SIG-M5 (cell line): ENCODE results near the gene TRAF7.
"Not testable (repeated sequence)": the region's sequence is repeated elsewhere in the genome, so short reads cannot be mapped to it uniquely, and the experiment has no call there.

Source experiments
- DNase-seq: peaks from one replicate; lab custom pipeline; 2025; lab: John Stamatoyannopoulos, UW

Gene TRAF7

DNA sequence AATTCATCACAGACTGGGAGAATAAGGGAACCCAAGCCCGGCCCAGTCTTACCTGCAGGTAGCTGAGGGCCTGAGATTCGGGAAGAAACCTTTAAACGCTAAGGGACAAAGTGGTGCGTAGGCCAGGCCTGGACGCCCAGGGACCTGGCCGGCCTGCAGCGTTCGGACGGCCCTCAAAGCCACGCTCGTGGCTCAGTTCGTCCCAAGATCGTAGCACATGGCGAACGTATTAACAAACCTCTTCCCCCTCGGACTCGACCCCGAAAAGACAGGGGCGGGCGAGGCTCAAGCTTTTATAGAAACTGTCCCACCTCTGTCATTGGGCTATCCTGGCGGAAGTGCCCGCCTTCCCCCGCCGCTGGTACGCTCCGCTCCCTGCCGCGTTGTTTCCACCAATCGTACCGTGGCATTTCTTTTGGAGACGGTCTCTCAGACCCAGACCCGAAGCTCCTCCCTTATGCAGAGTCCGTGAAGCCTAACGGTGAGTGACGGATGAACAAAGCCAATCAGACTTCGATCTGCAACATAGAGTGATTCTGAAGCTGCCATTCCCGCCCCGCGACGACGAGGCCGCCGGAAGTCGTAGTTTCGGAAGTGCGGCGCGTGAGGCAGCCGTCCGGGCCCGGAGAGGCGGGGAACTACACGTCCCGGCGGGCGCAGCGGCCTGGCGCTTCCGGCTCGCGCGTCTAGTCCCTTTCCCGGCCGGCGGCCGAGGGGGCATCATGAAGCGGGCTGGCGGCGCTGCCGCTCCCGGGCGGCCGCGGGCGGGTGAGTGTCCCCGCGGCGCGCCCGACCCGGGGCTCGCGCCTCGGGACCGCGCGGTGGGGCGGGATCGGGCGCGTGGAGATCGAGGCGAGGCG is at the start of gene TRAF7:
TSS of gene TRAF7 (plus strand) at position 692 of the 860 bp plus-strand sequence. CDS start 8,139 bp downstream, outside the sequence.
- peak; percentile 97 for DNase-seq

DNA sequence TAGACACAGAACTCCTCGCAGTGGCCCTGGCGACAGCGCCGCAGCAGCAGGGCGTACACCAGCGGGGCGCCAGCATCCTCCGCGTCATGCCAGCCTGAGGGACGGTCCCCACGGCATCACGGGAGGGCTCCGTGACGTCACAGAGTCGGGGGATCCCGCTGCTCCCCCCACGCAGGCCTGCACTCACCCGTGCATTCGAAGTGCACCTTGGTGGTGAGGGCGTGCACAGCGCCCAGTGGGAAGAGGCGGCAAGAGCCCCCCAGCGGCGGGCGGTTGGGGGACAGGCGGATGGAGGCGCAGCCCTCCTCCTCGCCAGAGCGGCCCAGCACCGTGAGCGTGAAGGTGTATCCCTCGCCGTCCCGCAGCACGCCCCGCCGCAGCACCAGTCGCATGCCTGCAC is 49.4 kb upstream of the TRAF7 start:
- DNase-seq, result not testable (repeated sequence)

DNA sequence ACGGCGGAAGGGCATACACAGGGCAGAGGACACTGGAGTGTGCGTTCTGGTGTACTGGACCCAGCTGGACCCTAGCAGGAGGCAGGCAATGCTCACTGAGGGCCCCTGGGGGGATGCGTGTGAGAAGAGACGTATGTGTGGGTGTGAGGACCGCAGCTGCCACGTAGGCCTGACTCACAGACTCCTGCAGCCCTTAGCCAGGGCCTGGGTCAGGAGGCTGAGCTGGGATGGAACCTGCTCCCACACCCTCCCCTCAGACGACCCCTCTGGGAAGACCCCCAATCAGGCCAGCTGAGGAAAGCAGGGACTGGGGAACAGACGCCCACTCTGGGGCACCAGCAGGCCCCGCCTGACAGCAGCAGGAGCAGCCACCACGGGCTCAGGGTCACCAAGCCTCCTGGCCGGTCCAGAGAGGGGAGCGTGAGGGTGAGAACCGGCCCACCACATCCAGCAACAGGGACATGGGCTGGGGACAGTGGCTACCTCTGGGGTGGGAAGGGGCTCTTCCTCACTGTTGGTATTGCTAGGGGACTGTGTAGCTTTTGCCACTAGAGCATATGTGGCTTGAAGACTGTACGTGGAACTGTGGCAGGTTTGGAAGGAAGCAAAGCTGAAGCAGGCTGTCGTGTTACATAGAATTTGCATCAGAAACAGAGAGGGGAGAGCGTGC is 48.3 kb upstream of the TRAF7 start:
- not testable (repeated sequence) for DNase-seq

DNA sequence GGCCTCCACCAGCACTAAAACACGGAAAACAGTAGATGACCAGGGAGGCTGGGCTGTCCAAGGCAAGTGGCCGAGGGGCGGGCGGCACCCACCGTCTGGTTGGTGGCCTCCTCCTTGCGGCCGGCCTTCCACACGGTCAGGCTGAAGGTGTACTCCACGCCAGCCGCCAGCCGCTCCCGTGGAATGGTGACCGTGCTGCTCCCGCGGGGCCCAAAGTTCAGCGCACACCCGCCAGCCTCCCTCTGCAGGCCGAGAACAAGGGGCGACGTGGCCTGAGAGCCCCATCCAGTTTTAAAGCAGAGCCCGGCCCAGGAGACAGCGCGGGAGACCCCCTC is 47.8 kb upstream of the TRAF7 start:
- DNase-seq, result not testable (repeated sequence)

DNA sequence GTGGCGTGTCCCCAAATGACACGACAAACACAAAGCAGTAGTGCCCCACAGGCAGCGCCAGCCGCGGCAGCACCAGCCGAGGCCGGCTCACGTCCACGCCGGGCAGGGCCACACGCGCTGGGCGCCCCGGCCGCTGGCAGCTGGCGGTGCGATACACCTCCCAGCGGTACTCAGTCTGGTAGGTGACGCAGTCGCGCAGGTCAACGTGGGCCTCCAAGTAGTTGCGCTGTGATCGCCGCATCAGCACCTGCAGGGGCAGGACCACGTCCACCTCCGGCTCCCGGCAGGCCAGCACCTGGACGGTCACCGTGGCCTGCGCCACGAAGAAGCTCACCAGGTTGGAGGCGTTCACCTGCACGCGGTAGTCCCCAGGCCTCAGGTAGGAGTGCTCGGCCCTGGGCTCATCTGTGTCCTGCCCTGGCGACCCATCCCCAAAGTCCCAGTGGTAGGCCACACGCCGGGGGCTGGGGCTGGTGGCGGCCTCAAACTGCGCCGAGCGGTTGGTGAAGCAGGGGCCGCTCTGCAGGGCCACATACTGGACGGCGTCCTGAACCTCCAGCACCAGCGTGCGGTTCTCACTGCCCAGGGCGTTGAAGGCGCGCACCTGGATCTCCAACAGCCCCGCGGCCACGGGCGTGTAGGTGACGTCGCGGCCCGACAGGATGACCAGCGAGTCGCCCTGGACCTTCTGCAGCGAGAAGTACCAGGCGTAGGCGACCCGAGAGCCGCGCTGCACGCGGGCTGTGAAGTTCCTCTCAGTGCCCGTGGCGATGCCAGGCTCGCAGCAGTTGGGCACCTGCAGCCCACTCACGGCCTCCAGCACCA is 46.9 kb upstream of the TRAF7 start:
- DNase-seq, result not testable (repeated sequence)

DNA sequence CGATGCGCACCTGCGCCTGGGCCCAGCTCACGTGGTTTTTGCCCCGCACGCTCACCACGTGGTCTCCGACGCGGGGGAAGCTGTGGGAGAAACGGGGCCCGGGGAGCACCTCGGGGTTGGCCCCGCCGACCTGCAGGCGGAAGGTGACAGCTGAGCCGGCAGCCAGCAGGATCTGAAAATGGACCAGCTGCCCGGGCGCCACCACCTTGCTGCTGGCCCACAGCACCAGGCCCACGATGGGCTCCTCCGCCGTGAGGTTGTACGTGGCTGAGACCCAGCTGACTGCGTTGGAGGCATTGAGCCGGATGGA is 46.4 kb upstream of the TRAF7 start:
- not testable (repeated sequence) for DNase-seq

DNA sequence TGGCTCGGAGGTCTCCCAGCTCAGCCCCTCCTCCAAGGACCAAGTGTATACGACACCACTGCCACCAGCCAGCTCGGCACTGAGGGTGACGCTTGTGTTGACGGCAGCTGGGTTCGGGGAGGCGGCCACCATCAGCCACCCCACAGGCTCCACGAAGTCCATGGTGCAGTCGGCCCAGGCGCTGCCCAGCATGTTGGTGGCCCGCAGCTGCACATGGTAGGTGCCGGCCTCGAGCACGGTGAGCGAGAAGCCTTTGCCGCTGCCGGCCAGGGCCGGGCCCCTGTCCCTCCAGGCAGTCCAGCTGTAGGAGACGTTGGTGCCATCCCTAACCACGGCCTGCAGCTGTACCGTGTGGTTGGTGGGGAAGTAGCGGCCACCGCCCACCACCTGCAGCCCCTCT is 45.7 kb upstream of the TRAF7 start:
- not testable (repeated sequence) for DNase-seq

DNA sequence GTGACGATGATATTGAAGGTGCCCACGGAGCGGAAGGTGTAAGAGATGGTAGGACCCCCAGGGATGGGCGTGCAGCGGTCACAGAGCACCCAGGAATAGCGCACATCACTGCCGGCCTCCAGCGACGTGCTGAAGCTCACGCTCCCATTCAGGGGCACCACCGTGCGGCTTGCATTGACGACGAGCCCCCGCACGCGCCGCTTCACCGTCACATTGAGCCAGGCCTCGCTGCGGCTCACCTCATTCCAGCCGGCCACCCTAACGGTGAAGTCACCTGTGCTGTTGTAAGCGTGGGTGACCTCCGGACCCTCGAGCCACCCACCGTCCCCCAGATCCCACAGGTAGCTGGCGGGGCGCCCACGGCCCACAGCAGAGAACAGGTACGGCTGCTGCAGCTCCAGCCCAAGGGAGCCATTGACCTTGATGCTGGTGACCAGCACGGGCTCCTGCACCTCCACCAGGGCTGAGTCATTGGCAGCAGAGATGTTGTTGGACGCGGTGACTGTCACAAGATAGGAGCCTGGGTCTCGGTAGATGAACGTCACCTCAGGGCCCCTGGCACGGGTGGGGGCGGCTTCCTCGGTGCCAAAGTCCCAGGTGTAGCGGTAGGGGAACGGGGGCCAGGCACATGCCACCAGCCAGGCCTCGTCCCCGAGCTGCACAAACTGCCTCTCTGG is 45.1 kb upstream of the TRAF7 start:
- not testable (repeated sequence) for DNase-seq

DNA sequence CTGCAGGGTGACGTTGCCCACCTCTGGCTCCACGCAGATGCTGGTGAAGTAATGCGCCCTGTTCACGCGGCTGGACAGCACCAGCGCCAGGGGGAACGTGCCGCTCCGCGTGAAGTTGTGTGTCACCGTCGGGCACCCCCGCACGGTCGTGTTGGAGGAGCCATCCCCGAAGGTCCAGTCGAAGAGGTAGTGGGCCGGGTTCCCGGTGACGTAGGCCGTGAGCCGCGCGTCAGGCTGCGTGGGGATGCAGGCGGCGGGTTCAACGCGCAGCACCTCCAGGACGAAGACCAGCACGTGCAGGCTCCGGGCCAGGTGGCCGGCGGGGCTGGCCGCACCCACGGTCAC is 44.6 kb upstream of the TRAF7 start:
- DNase-seq, result not testable (repeated sequence)

DNA sequence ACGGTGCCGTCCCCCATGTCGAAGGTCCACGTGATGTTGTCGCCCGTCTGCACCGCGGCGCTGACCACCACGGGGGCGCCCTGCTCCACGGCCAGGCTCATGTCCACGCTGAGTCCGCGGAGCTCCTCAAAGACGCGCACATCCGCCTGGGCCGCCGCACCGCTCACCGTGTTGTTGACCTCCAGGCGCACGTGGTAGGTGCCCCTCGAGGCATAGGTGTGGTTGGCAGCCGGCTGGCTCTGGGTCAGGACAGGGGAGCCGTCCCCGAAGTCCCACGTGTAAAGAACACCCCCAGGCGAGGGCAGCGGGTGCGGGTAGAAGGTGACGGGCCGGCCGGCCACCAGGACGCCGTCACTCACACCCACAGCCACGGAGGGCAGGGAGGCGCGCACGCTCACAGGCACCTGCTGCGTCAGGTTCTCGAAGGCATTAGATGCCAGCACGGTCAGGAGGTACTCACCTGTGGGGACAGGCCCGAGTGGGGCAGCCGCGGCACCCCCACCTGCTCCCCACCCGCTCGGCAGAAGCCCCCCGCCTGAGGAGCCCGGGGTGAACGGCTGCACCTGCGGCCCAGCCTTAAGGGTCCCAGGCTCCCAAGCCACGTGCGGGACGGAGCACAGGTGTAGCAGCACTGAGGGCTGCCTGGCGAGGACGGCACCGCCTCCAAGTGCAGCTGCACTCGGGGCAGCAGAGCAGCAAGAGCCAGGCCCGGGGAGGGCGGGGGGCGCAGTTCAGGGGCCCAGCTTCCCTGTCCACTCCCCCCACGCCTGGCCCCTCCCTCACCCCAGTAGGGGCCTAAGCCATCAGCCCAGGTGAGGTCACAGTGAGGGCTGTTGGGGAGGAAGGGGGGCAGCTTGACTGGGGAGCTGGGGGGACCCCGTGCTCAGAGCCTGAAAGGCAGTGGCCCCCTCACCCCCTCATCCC is 43.9 kb upstream of the TRAF7 start:
- not testable (repeated sequence) for DNase-seq

DNA sequence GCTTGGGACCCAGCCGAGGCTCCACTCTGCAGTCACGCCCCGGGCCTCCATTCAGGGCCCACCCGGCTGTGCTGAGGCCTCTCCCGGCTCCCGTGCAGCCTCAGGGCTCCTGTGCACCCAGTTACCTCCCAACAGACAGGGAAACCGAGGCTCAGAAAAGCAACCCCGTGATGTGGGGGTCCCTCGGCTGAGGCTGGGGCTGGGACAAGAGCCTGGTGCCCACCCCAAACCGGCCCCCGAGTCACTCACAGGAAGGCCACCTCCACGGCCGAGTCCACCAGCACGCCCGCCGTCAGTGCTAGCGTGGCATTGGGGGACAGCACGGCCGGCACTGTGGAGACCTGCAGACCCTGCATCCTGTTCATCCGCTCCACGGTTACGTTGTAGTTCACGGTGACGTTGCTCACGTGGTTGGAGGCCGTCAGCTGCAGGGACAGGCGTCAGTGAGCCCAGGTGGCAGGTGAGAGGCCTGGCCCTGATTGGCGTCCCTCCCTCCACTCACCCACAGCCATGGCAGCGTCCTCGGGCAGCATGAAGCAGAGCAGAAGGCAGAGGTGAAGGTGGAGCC is 43.0 kb upstream of the TRAF7 start:
- not testable (repeated sequence) for DNase-seq

DNA sequence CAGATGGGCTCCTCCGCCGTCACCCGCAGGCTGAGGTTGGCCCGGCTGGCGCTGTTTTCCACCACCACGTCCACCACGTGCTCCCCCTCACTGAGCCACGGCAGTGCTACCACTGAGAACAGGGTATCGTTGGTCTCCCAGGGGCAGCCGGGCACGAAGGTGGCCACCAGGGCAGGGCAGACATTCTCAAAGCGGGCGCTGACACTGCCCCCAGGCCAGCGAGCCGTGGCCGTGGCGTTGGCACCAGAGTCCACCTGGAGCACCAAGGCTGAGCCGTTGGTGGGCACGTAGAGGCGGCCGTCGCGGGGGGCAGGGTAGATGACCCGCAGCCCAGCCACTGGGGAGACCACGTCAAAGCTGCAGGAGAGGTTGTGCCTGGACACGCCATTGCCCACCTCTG is 41.4 kb upstream of the TRAF7 start:
- not testable (repeated sequence) for DNase-seq

DNA sequence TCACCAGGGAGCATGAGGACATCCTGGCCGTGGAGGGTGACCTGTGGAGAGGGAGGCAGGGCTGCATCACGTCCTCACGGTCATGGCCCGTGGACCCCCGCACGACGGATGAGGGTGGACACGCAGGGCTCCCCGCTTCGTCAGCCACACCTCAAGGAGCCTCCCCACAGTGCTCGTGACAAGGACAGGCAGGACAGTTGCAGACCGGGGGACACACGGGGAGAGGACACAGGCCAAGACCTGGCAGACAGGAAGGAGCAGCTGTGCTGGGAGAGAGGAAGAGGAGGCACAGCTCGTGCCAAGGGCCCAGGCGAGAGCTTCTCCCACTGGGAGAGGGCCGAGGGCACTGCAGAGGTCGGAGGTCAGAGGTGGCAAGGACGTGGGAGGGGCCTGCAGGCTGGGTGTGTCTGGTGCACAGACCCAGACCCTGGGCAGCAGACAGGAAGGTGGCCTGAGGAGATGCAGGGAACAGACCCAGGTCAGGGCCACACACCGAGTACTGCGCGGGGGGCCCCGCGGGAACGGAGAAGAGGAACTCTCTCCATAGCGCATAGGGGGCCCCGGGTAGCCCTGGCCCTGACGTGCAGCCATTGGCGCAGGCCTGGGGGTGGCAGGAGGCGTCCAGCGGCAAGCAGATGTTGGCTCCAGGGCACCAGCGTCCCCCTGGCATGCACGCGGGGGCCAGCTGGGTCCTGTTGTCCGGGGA is 40.5 kb upstream of the TRAF7 start:
- DNase-seq, result not testable (repeated sequence)

DNA sequence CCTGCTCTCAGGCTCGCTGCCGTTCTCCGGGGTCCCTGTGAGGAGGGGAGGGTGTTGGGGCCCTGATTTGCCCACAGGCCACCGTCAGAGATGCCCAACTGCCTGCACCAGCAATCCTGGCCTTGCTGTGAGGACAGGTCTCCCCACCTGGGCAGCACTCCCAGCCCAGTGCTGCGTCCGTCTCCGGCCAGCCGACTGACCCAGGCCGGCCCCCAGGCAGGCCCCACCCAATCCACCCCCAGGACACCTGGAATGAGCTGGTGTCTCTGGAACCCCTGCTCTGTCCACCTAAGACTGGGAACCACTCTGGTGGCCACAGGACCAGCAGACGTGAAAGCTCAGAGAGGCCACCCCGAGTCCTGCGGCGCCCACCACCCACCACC is 40.0 kb upstream of the TRAF7 start:
- DNase-seq, result no peak

DNA sequence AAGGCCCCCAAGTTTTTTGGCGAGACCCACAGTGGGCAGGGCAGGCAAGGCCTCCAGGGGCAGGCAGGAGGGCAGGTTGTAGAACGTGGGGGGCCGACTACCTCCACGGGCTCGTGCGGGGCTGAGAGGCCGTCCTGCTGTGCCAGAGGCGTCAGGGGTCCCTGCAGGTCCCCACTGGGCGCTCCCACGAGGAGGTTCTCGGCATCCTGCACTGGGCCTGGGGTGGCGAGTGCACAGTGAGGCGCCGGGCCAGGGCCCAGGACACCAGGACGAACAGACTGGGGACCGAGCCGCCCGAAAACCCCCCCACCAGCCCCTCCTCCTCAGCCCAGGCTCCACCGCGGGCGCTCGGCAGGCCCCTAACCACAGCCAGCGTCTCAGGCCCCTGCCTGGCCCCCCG is 39.2 kb upstream of the TRAF7 start:
- not testable (repeated sequence) for DNase-seq

DNA sequence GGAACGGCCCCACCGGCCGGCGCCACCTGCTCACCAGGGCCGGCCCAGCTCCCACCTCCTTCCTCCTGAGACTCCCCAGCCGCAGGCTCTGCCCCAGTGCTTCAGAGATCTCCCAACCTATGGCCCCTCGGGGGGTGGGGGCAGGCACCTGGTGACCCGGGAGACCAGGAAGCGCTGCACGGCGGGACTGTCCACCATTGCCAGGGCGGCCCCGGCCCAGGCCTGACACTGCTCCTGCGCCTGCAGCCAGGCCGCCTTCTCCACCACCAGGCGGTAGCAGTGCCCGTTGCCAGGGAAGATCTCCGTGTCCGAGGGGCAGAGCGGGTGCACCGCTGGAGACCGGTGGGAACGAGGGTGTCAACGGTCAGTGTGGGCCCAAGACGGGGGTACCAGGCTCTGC is 38.2 kb upstream of the TRAF7 start:
- not testable (repeated sequence) for DNase-seq

DNA sequence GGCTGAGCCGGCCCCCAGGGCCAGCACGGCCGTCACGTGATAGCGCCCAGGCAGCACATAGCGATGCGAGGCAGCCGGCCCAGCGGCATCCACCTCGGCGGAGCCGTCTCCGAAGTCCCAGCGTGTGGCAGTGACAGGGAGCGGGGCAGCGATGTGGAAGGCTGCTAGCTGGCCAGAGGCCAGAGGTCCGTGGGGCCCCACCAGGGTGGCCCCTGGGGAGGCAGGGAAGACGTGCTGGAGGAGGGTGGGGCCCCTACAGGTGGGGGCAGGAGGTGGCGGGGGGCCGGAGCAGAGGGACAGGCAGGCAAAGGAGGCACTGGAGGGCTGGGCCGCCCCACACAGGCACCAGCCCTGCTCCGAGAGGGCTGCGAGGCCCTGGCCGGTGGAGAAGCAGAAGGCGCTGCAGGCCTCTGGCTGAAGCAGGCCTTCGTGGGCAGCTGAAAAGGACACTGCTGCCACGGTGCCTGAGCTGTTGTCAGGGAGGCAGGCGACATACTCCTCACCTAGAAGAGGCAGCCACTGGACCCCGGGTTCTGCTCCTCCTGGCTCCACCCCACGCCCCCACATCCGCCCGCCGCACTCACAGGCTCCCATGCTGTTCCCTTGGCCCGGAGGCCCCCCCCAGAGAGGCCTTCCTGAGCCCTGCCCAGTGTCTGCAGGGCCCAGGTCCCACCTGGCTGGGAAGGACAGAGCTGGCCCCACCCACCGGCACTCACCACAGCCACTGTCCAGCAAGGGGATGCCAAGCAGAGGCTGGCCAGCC is 37.4 kb upstream of the TRAF7 start:
- DNase-seq, result not testable (repeated sequence)

DNA sequence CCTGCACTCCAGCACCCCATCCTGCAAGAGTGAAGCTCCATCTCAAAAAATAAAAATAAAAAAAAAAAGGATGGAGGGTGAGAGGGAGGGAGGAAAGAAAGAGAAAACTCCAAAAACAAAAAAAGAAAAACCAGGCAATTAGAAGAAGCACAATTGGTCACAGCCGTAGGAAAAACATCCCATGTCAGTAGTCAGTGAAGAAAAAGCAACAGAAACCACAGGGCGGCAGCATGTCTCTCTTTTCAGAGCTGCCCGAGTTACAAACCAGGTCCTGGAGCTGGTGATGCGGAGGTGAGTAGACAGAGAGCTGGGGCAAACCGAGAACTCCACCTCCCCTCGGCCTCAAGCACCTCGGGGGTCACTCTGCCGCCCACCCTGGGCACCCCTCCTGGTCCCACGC is 34.3 kb upstream of the TRAF7 start:
- not testable (repeated sequence) for DNase-seq

DNA sequence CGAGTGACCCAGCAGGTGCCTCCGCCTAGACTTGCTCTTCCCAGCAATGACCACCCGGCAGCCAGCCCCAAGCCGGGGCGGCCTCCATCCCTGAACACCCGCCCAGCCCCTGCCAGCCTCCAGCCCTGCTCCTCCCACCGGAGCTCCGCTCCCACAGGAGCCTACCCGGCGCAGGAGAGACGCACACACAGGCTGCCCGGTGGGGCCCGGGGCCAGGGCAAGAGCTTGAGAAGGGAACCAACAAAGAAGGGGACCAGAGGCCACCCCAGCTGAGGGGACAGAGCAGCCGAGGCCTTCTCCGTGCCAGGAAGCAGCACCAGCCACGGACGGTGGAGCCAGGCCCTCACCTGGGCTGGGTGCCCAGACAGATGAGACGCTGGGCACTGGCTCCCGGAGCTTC is 33.7 kb upstream of the TRAF7 start:
- no peak for DNase-seq
